Gastrocnemius medialis (tissue), 4 donors: Measurements from ENCODE around the gene IGFBP4.

Source experiments
- CTCF ChIP-seq, 5 experiments: fragments of 450-650 bp in 3 of 5; fragments of 200-600 bp in 2 of 5; sonication (generic) in 2 of 5; IDR thresholded peaks in 4 of 5; conservative IDR thresholded peaks in 1 of 5; 1 replicate in 4 of 5; 2 replicates in 1 of 5; pipeline ENCODE4 v1.5.1; 2016 to 2019; ENCODE audit warnings: antibody characterized with exemption in 5 of 5, mild to moderate bottlenecking in 3 of 5, moderate library complexity in 3 of 5
- POLR2A ChIP-seq, 2 donors: fragments of 450-650 bp; IDR thresholded peaks; one replicate each; pipeline ENCODE4 v1.6.1; 2017; ENCODE audit warnings: antibody characterized with exemption in 2 of 2, mild to moderate bottlenecking in 2 of 2, moderate library complexity in 2 of 2

GRCh38 chr17:40425741-40426140 is 17.5 kb upstream of the IGFBP4 start:
- TF ChIP-seq CTCF (IDR thresholded peaks at IDR 0.05 in 4 of 5, conservative IDR thresholded peaks at IDR 0.05 in 1 of 5): no peak
- no peak for TF ChIP-seq POLR2A (IDR thresholded peaks at IDR 0.05)
